Activated CD8-positive, alpha-beta T cell treated with anti-CD3 and anti-CD28 coated beads, Interleukin-2, amount 10 ng/mL, durations not matched to agents 7 days and 5 days (primary cell): Measurements from ENCODE around the gene CRYBG2. TPM values are rescaled to one million over a fixed set of nuclear protein-coding genes. Genes with fewer than 3 reads are reported as not detected.
"Not testable (repeated sequence)": the region's sequence is repeated elsewhere in the genome, so short reads cannot be mapped to it uniquely, and the experiment has no call there.

Experiments
- ATAC-seq: fragments of 150-1000 bp; cut with Tn5 transposase; one replicate; pipeline ENCODE4 v1.10.0; 2021; ENCODE audit warnings: moderate library complexity
- CTCF ChIA-PET: fragments of 350-600 bp; sonication (Branson Sonifier 250); formaldehyde crosslinking; loops from one replicate; lab custom pipeline; 2021; ENCODE audit warnings: antibody characterized with exemption; lab: Charles Lee
- POLR2A ChIA-PET: fragments of 350-600 bp; sonication (Branson Sonifier 250); formaldehyde crosslinking; loops from one replicate; lab custom pipeline; 2021; ENCODE audit warnings: antibody characterized with exemption; lab: Charles Lee
- DNase-seq: peaks from one replicate; pipeline ENCODE4 v3.0.0-alpha.2; 2020
- H3K27ac Mint-ChIP-seq: one replicate; pipeline ENCODE4 v1.8.0; 2021; ENCODE audit warnings: mild to moderate bottlenecking, mixed read lengths
- H3K27me3 Mint-ChIP-seq: one replicate; pipeline ENCODE4 v1.8.0; 2021; ENCODE audit warnings: low read depth, mixed read lengths
- H3K36me3 Mint-ChIP-seq: one replicate; pipeline ENCODE4 v1.8.0; 2021; ENCODE audit warnings: low read depth, mixed read lengths
- H3K4me1 Mint-ChIP-seq: one replicate; pipeline ENCODE4 v1.8.0; 2021; ENCODE audit warnings: low read depth, mixed read lengths
- H3K4me3 Mint-ChIP-seq: one replicate; pipeline ENCODE4 v1.8.0; 2021; ENCODE audit warnings: mild to moderate bottlenecking, mixed read lengths
- H3K9me3 Mint-ChIP-seq: one replicate; pipeline ENCODE4 v1.8.0; 2022; ENCODE audit warnings: mixed read lengths; ENCODE audit not compliant: insufficient read depth
- total RNA-seq, 2 experiments: library from RNA; stranded (reverse); gene quantifications; one replicate each; pipeline ENCODE4 v1.2.3, GENCODE V29; 2021

Gene CRYBG2
- total RNA-seq, 2 experiments from 2014 or later: 7.6 to 8.7 TPM

GRCh38 chr1:26384076-26384475 is 30.1 kb upstream of the CRYBG2 start:
- H3K27me3 Mint-ChIP-seq: no peaks in the 10 kb centered on the region
- POLR2A ChIA-PET: no interaction called here
- DNase-seq (no peak), ATAC-seq (peak; percentile 34)
- H3K36me3 Mint-ChIP-seq: peaks cover 5% of the 10 kb centered on the region
- H3K4me3 Mint-ChIP-seq: peak overlapping the region; percentile 7
- H3K4me1 Mint-ChIP-seq: peaks cover 72% of the 10 kb centered on the region
- CTCF ChIA-PET: interaction anchor here (1.0 kb wide), 1 partner anchor 108 kb away, joined by 3 read pairs; no protein-coding TSS in a partner anchor
- peak overlapping the region; percentile 66 for H3K27ac Mint-ChIP-seq
- no peaks in the 10 kb centered on the region for H3K9me3 Mint-ChIP-seq

- Mint-ChIP-seq H3K27me3 (no peaks in the 10 kb centered on the region), H3K27ac (peak overlapping the region; percentile 97), H3K9me3 (peaks cover 4% of the 10 kb centered on the region), H3K4me3 (peak overlapping the region; percentile 58), H3K4me1 (peaks cover 76% of the 10 kb centered on the region), H3K36me3 (peaks cover 11% of the 10 kb centered on the region)
- POLR2A ChIA-PET: interaction anchor here (1.2 kb wide), 2 partner anchors 63 to 90 kb away, joined by 3 to 7 read pairs; no protein-coding TSS in a partner anchor
- ATAC-seq (no peak), DNase-seq (no peak)
- CTCF ChIA-PET: interaction anchor here (0.6 to 8.4 kb wide), 13 partner anchors 9 to 209 kb away, joined by 3 to 160 read pairs (median 9); partner anchors contain the start of genes CEP85 and ZNF593
These were observed 24.9 kb upstream of the CRYBG2 start for GRCh38 chr1:26378879-26379251.

- Mint-ChIP-seq H3K9me3 (peaks cover 4% of the 10 kb centered on the region), H3K36me3 (peaks cover 11% of the 10 kb centered on the region), H3K27ac (peak overlapping the region; percentile 97), H3K27me3 (no peaks in the 10 kb centered on the region), H3K4me3 (peak overlapping the region; percentile 58), H3K4me1 (peaks cover 81% of the 10 kb centered on the region)
- ChIA-PET CTCF (interaction anchor here (0.6 to 8.4 kb wide), 19 partner anchors 9 to 381 kb away, joined by 3 to 160 read pairs (median 5); partner anchors contain the start of genes CD52, CEP85, DHDDS and PAFAH2), POLR2A (interaction anchor here (1.0 to 1.8 kb wide), 5 partner anchors 14 to 251 kb away, joined by 3 to 9 read pairs (median 5); no protein-coding TSS in a partner anchor)
- DNase-seq (peak; percentile 93), ATAC-seq (peak; percentile 95)
These were observed 24.4 kb upstream of the CRYBG2 start for GRCh38 chr1:26378088-26378878.

- peak overlapping the region; percentile 90 for H3K27ac Mint-ChIP-seq
- CTCF ChIA-PET: interaction anchor here (0.8 to 8.4 kb wide), 6 partner anchors 14 to 142 kb away, joined by 3 to 160 read pairs (median 22); partner anchors contain the start of gene CEP85
- DNase-seq (no peak), ATAC-seq (no peak)
- H3K9me3 Mint-ChIP-seq: peaks cover 5% of the 10 kb centered on the region
- no peak overlapping the region for H3K4me3 Mint-ChIP-seq
- peaks cover 21% of the 10 kb centered on the region for H3K36me3 Mint-ChIP-seq
- H3K27me3 Mint-ChIP-seq: no peaks in the 10 kb centered on the region
- POLR2A ChIA-PET: interaction anchor here (0.6 to 1.3 kb wide), 2 partner anchors 15 to 511 kb away, joined by 3 to 4 read pairs; no protein-coding TSS in a partner anchor
- peaks cover 95% of the 10 kb centered on the region for H3K4me1 Mint-ChIP-seq
These were observed 22.1 kb upstream of the CRYBG2 start for GRCh38 chr1:26376050-26376449.

- Mint-ChIP-seq H3K27ac (peak overlapping the region; percentile 90), H3K4me3 (peak overlapping the region; percentile 44)
These were observed 21.2 kb upstream of the CRYBG2 start for GRCh38 chr1:26375081-26375480.

GRCh38 chr1:26374361-26374760 is 20.4 kb upstream of the CRYBG2 start:
- Mint-ChIP-seq H3K27ac (peak overlapping the region; percentile 90), H3K4me1 (peaks cover 97% of the 10 kb centered on the region), H3K4me3 (peak overlapping the region; percentile 44), H3K9me3 (peaks cover 15% of the 10 kb centered on the region), H3K36me3 (peaks cover 30% of the 10 kb centered on the region)
- H3K27me3 Mint-ChIP-seq, ATAC-seq: not testable (repeated sequence)
- ChIA-PET POLR2A (interaction anchor here (1.0 to 1.4 kb wide), 4 partner anchors 10 to 53 kb away, joined by 3 to 7 read pairs (median 3); no protein-coding TSS in a partner anchor), CTCF (interaction anchor here (0.8 to 8.4 kb wide), 13 partner anchors 12 to 99 kb away, joined by 3 to 160 read pairs (median 5); no protein-coding TSS in a partner anchor)
- peak; percentile 42 for DNase-seq

More at GRCh38 chr1:26375081-26375480, 21.2 kb upstream of the CRYBG2 start:
- ChIA-PET CTCF (interaction anchor here (0.7 to 8.4 kb wide), 9 partner anchors 13 to 141 kb away, joined by 3 to 160 read pairs (median 10); partner anchors contain the start of gene CEP85), POLR2A (interaction anchor here (1.0 to 1.4 kb wide), 4 partner anchors 11 to 53 kb away, joined by 3 to 7 read pairs (median 3); no protein-coding TSS in a partner anchor)
- no peak for DNase-seq
- Mint-ChIP-seq H3K27me3 (no peaks in the 10 kb centered on the region), H3K36me3 (peaks cover 29% of the 10 kb centered on the region), H3K4me1 (peaks cover 99% of the 10 kb centered on the region), H3K9me3 (peaks cover 15% of the 10 kb centered on the region)
- no peak for ATAC-seq

GRCh38 chr1:26373789-26374188 is 19.9 kb upstream of the CRYBG2 start:
- Mint-ChIP-seq H3K27ac (peak overlapping the region; percentile 90), H3K27me3 (no peaks in the 10 kb centered on the region), H3K9me3 (peaks cover 14% of the 10 kb centered on the region), H3K4me1 (peaks cover 93% of the 10 kb centered on the region), H3K4me3 (peak overlapping the region; percentile 44), H3K36me3 (peaks cover 29% of the 10 kb centered on the region)
- DNase-seq: no peak
- POLR2A ChIA-PET: interaction anchor here (0.5 to 1.3 kb wide), 6 partner anchors 9 to 149 kb away, joined by 3 to 4 read pairs (median 3); no protein-coding TSS in a partner anchor
- ATAC-seq: no peak
- CTCF ChIA-PET: interaction anchor here (0.7 to 8.4 kb wide), 14 partner anchors 11 to 204 kb away, joined by 3 to 160 read pairs (median 5); partner anchors contain the start of gene ZNF593

GRCh38 chr1:26373281-26373680 is 19.4 kb upstream of the CRYBG2 start:
- Mint-ChIP-seq H3K4me3 (peak overlapping the region; percentile 44), H3K36me3 (peaks cover 25% of the 10 kb centered on the region), H3K4me1 (peaks cover 91% of the 10 kb centered on the region), H3K27ac (peak overlapping the region; percentile 90), H3K27me3 (peaks cover 2% of the 10 kb centered on the region), H3K9me3 (peaks cover 11% of the 10 kb centered on the region)
- peak; percentile 67 for ATAC-seq
- CTCF ChIA-PET: interaction anchor here (0.6 to 8.4 kb wide), 16 partner anchors 11 to 203 kb away, joined by 3 to 160 read pairs (median 5); partner anchors contain the start of genes CD52 and ZNF593
- peak; percentile 80 for DNase-seq
- POLR2A ChIA-PET: interaction anchor here (0.9 to 1.3 kb wide), 5 partner anchors 8 to 85 kb away, joined by 3 to 4 read pairs (median 3); no protein-coding TSS in a partner anchor

GRCh38 chr1:26372611-26373010 is 18.7 kb upstream of the CRYBG2 start, which contains the start of gene ZNF683:
ZNF683 (minus strand) TSS chr1:26372750; CDS start chr1:26368571, 4,179 bp downstream.
- POLR2A ChIA-PET: interaction anchor here (1.3 kb wide), 1 partner anchor 8 kb away, joined by 4 read pairs; no protein-coding TSS in a partner anchor
- Mint-ChIP-seq H3K36me3 (peaks cover 27% of the 10 kb centered on the region), H3K9me3 (peaks cover 11% of the 10 kb centered on the region), H3K4me1 (peaks cover 90% of the 10 kb centered on the region), H3K4me3 (peak within 1 kb of the TSS; percentile 44), H3K27ac (peak within 1 kb of the TSS; percentile 90)
- CTCF ChIA-PET: interaction anchor here (1.0 to 8.4 kb wide), 8 partner anchors 10 to 168 kb away, joined by 3 to 160 read pairs (median 12); no protein-coding TSS in a partner anchor
- not testable (repeated sequence) for ATAC-seq, H3K27me3 Mint-ChIP-seq, DNase-seq

- ChIA-PET CTCF (interaction anchor here (1.3 to 8.4 kb wide), 3 partner anchors 10 to 167 kb away, joined by 3 to 160 read pairs (median 17); no protein-coding TSS in a partner anchor), POLR2A (no interaction called here)
- peaks cover 87% of the 10 kb centered on the region for H3K4me1 Mint-ChIP-seq
- DNase-seq: no peak
- peaks cover 27% of the 10 kb centered on the region for H3K36me3 Mint-ChIP-seq
- H3K9me3 Mint-ChIP-seq: peaks cover 11% of the 10 kb centered on the region
- H3K27me3 Mint-ChIP-seq: peaks cover 2% of the 10 kb centered on the region
- no peak for ATAC-seq
- no peak overlapping the region for H3K4me3 Mint-ChIP-seq
- H3K27ac Mint-ChIP-seq: peak overlapping the region; percentile 90
These were observed 18.1 kb upstream of the CRYBG2 start for GRCh38 chr1:26372039-26372438.
